HG02885 (cell line): ENCODE data around the gene PLEKHA3.

Experiments
- ATAC-seq: cut with Tn5 transposase; IDR thresholded peaks from one replicate; pipeline ENCODE4 v1.9.1; 2021; ENCODE audit warnings: mild to moderate bottlenecking; ENCODE audit not compliant: unreplicated experiment, poor library complexity

PLEKHA3 gene

DNA sequence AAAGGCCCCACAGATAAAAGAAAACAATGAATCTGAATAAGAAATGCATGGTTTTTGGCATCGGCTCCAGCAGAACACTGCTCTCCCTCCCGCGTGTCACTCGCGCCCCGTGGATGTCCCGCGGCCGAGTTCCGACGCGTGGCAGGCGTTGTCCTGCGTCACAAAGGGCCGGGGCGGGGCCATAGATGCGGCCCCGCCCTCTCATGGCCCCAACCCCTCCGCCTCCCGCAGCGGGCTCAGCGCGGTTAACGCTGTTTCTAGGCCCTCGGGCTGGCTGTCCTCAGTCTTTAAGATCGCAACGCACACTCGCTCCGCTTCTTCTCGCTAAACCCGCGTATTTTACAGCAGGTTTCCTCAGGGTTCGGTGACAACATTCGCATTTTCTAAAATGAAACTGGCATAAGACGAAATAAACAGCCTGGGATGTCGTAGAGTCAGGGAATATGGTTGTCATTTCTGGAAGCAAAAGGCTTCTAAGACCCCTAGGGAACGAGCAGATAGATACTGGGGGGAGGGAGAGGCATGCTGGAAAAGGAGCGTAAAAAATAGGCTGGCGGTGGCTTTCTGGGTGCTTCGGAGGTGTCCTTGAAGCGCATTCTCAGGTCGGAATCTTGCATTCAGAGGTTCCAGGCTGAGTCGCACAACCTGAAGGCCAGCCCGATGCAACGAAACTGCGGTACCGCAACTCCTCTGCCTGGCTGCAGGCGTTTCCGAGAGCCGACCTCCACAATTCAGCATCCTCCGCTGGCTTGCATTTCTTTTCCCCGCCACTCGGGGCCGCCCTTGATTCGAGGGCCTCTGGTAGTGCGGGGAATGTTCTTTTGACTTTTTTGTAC, 1.6 kb upstream of the PLEKHA3 start, which contains the start of gene FKBP7:
Gene FKBP7 (minus strand): TSS at position 162 of the 836 bp plus-strand sequence. CDS start 101 bp downstream, at position 61.
- peak; percentile 53 for ATAC-seq

DNA sequence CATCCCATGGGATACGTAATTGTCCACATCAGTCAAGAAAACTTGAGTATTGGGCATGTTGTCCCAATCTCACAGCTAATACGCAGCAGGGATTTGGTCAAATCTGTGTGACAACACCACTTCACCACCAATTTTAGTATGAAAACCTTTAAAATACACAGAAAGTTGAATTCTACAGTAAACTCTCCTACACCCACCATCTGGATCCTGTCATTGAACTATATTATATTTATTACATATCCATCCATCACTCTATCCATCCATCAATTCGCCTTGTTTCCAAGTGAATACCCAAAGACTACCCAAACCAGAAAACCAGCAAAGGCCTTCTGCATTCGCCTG, 1.0 kb upstream of the PLEKHA3 start:
- ATAC-seq, result no peak

DNA sequence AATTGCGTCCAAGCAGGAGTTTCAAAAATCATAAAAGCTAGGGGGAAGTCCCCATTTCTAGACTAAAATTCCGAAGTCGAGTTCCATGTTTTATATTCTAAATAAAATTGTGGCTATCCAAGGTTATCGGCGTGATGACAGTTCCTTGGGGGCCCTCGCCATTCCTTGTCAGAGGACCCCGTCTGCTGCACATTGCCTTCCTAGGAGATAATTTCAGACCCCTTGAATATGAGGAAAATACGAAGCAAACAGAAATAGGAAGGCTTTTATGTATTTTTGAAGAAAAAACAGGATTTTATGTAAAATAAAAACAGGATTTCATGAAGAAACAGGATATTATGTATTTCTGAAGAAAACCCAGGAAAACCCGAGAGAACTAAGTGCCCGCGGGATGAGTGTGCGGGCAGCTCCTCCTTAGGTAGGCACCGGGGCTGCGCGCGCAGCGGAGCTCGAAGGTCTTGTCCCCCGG, 465 bp upstream of the PLEKHA3 start:
- ATAC-seq, result no peak

DNA sequence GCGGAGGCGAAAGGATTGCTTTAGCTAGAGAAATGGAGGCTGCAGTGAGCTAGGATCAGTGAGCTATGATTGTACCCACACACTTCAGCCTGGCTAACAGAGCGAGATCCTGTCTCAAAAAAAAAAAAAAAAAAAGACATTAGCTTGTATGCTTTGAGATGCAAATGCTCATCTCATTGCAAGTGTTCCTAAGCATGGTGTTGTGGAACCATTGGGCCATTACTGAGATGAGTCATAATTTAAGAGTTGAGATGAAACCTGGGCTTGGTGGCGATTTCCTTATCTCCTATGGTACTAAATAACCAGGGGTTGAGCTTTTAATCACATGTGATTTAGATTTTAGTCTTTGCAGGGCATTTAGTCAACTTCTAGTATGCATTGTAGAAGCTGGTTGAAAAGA, 2.2 kb downstream of the PLEKHA3 start:
- peak; percentile 34 for ATAC-seq

DNA sequence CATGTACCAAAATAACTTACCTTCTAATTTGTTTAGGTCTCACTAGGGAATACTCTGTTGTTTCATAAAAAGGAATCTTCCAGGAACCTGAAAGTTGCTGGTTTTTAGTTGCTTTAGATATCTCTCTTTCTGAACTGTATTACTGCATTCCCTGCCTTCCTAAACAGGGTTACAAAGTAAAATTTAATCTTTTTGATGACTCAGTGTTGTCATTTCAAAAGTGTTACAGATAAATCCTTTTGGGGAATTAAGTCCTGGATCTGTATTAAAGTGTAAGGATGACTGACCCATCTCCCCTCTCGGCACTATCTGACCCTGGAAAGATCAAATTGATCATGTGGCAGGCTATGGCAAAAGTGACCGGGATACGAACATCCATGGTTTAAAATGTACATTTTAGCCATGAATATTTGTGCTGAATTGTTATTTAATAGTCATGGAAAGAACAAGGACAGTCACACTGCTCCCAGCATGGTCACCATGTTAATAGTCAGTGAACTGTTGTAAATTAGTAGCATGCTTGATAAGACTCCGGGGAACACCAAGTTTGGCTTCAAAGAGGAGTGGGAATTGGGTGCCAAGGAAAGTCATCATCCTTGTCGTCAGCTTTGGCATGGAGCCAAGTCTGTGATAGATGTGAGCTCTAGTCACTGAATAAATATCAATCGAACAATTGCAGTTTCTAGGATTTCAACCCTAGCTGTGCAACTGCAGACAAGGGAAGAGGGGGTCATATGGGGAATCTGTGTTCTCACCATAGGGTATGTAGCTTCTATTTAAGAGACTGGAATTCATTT, 4.2 kb downstream of the PLEKHA3 start:
- no peak for ATAC-seq

DNA sequence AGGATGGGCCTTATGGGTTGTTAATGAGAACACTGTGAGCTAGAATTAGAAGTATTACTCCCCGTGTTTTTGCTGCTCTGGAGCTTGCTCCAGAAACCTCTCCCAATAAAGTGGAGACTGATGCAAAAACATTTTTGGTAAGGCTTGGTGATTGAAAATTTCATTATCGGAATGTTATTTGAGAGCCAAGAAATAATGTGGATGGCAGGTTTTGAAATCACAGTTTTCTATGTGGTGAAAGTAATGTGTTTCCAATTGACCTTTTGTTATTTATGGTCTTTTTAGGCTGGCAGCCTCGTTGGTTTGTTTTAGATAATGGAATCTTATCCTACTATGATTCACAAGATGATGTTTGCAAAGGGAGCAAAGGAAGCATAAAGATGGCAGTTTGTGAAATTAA, 5.1 kb downstream of the PLEKHA3 start:
- ATAC-seq, result no peak

DNA sequence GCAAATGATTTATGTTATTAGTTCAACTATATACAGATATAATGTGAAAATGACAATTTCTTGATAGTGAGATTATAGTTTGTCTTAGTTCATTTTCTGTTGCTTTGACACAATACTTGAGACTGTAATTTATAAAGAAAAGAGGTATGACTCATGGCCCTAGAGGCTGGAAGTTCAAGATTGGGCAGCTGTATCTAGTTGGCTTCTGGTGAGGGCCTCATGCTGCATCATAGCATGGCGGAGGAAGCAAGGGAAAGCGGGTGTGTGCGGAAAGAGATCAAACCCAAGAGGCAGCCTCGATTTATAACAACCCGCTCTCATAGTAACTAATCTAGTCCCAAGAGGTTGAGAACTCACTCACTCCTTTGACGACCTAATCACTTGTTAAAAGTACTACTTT, 11.4 kb downstream of the PLEKHA3 start:
- no peak for ATAC-seq

DNA sequence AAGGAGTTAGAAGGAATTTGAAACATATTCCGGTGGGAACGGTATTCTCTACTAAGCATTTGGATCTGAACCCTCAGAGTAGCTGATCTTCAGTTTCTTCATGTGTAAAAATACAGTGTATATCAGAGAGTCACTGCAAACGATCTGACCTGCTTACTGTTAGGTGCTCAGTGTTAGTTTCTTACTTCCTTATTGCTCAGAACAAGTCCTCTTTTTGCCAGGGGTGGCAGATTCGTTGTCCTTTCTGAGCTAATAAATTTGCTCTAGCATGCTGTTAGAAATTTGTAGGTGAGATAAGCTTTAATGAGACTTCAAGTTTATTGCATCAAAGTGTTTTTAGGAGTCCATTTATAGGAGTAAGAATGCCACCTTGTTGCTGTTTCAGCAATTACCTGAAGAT, 15.8 kb downstream of the PLEKHA3 start:
- ATAC-seq, result no peak

DNA sequence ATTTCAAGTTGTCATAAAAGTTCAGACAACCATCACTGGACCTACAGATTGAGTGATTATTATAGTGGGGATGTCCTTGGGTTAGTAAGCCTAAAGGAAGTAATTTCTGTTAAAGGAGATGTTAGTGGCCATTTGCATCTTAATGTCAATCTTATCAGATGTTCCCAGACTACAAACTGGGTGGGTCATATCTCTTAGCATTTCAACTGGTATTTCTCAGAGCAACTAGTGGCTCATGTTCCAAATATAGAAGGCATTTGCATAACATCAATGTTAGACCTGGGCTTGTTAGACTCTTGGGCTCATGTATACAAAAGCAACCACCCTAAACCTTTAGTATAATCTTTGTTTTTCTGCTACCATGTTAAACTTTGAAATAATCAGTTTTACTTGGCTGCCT, 17.9 kb downstream of the PLEKHA3 start:
- ATAC-seq, result peak; percentile 79

DNA sequence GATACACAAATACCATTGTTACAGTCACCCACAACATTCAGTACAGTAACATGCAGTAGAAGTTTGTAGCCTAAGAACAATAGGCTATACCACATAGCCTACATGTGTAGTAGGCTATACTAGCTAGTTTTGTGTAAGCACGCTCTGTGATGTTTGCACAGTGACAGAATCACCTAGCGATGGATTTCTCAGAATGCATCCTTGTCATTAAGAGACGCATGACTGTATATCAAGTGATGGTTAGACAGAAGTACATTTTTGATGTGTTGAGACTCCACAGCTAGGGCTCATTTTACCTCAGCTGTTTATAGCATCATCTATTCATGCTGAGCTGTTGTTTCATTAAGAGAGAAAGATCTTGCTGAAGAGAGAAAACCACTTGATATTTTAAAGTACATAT, 19.4 kb downstream of the PLEKHA3 start:
- no peak for ATAC-seq

DNA sequence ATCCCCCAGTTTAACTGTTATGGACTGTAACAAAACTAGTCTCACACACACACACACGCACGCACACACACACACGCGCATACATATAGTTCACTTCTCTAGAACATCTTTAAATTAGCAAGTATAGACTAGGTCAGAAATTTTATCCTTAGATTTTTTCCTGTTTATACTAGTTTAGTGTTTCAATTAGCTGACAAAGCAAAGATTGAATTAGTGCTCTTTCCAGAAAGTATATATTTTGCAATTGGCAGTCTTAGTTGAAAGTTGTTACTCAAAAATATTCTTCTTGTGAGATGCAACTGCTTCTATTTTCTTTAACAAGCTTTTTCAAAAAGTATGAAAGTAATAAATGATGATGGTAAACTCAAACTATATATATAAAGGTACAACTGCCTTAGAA, 22.5 kb downstream of the PLEKHA3 start:
- no peak for ATAC-seq

DNA sequence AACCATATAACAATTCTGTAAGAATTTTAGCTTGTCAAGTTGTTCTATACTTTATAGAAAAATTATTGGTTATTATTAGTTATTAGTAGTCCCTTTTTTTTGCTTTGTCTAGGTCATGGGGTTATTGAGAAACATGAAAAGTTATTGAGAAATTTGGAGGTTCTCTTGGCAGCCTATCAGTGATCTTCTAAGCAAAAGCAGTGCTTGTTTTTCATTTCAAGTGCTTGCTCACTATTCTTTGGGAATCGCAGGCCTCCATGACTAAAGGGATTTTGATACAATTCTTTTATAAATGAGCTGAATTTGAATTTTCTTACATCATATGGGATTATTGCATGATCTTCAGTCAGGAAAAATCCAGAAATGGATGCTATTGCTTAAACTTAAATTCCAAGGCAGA, 25.8 kb downstream of the PLEKHA3 start:
- no peak for ATAC-seq

DNA sequence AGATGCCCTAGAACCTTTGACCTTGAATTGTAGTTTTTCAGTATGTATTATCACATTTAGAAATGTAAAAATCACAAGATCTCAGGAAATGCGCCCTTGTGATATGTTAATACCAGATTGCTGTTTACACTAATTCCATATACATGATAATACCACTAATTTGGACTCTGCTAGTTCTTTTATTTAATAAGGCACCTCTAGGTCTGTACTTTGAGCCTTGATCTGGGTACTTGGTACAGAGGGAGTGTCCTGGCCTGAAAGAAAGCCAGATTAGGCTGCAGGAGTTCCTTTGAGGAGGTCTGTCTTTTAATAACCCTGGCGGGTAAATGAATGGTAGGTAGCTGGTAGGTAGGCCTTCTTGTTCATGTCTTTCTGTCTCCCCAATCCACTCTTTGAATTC, 26.3 kb downstream of the PLEKHA3 start:
- no peak for ATAC-seq

DNA sequence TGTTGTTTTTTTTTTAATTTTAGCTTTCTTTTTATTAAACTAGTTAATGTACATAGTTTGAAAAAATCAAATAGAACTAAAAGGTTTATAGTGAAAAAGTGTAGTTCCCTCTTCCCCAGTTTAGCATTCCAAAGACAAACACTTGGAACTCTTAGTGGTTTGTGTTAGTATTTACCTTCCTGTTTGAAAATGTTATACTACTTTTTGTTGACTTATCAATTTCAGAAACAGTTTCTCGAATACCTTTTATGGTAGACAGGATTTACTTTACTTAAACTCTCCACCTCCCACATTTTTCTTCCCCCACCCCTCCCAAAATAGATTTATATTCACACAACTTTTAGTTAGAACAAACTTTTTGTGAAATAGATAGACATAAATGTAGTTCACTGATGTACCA, 26.7 kb downstream of the PLEKHA3 start:
- ATAC-seq, result peak; percentile 9

DNA sequence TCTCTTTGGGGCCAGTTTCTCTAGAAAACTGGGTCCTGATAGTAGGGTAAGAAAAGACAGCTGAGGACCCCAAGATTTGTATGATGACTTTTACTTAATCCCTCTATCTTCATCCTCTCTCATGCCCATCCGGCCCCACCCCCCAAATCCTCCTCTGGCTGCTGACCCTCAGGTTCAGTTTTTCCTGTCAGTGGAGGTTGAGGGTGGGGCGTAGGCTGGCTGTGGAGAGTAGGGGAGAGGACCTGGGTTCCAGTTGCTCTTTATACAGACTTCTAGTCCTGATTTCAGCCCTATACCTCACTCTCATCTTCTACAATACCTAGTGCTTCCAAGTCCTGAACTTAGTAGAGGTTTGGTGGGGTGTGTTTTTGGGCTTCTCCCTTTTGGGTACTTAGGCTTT, 28.4 kb downstream of the PLEKHA3 start:
- no peak for ATAC-seq

DNA sequence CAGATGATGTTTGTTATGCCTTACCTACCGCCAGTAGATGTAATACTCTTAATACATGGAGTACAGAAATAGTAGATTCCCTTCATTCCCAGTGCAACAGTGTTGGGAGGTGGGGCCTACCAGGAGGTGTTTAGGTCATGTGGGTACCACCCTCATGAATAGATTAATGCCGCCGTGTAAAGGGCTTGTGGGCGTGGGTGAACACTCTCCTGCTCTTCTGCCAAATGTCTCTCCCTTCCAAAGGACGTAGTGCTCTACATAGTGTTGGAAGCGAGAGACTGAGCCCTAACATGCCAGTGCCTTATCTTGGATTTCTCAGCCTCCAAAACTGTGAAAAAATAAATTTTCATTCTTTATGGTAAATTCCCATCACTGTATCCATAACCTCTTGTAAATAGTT, 30.1 kb downstream of the PLEKHA3 start:
- ATAC-seq, result no peak

DNA sequence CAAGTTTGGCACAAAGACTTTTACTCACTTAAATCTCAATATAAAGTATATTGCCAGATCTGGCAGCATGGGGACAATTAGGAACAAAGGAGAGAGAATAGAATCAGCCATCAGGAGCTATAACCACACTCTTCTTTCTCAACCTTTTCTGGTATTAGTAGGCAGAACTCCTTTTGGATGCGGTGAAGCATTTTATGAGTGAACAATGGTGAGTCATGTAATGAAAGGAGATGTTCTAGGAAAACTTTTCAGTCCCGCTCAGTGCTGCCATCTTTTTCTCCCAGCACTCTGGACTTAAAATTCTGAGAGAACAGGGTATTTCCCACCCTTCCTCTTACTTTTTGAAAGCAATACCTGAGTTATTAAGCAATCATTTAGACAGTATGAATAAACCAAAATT, 32.2 kb downstream of the PLEKHA3 start:
- ATAC-seq, result no peak

DNA sequence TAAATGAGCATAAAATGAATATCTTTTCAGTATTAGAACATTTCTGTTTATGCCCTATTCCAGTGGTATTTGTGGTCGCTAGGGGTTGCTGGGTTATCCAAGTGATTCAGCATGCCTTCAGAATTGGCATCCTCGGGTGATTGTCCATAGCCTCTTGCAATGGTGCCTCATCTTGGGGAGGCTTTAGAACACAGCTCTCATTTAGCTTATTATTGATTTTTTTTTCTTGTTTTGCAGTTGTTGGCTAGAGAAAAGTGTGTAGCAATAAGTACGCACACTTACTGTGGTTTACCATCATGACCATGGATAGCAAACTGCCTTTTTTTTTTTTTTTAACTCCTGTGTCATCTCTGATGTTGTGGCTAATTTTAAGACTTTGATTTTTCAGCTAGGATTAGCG, 33.6 kb downstream of the PLEKHA3 start:
- ATAC-seq, result no peak

DNA sequence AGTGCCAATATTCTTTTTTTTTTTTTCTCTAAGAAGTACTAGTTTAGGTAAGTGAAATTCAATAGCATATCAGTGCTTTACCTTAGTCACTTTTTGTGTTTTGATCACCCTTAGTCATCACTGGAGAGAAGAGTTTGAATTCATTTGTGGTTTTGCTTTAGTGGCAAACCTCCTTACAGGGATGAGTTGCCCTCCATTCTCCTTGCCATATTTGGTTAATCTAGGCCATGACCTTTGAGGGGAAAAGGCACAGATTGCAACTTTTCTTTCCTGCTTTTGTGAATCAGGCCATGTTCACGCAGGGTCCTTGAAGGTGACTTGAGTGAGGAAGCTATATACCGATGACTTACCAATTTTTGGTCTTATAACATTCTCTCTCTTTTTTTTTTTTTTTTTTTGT, 34.4 kb downstream of the PLEKHA3 start:
- peak; percentile 39 for ATAC-seq

DNA sequence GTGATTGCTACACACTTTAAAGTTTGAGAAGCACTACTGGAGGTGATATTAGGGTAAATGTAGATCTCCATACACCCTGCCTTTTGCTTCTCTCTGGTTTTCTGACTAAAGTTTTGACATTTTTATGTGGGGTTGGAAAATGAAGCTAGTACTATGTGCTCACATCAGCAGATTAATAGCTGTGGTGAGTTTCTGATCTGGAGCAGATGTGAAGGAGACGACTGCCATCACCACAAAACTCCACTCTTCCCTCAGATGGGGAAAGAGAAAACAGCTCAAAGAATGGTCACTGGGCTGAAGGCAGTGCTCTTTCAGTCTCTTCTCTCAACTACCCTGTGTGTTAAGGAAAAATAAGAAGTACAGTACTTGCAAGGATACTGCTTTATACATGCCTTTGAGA, 37.2 kb downstream of the PLEKHA3 start:
- ATAC-seq, result no peak

DNA sequence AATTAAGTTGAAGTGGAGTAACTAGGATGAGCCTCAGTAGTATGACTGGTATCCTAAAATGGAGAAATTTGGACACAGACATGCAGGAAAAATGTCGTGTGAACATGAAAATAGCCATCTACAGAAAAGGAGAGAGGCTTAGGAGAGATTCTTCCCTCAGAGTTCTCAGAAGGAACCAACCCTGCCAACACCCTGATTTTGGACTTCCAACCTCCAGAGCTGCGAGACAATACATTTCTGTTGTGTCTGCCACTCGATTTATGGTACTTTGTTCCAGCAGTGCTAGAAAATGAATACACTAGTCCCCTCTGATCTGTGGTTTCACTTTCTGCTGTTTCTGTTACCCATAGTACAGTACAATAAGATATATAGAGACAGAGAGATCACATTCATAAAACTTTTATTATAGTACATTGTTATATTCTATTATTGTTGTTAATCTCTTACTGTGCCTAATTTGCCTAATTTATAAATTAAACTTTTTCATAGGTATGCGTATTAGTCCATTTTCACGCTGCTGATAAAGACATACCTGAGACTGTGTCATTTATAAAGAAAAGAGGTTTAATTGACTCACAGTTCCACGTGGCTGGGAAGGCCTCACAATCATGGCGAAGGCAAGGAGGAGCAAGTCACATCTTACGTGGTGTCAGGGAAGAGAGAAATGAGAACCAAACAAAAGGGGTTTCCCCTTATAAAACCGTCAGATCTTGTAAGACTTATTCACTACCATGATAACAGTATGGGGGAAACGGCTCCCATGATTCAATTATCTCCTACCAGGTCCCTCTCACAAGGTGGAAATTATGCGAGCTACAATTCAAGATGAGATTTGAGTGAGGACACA, 41.3 kb downstream of the PLEKHA3 start:
- no peak for ATAC-seq
